PFSK-1 (cell line): ENCODE measurements around the gene HK1.

ENCODE experiments used
- FOXP2 ChIP-seq: optimal IDR thresholded peaks from 2 replicates; pipeline ENCODE3; 2011; ENCODE audit warnings: borderline replicate concordance, control low read depth, inconsistent platforms; ENCODE audit not compliant: insufficient read depth; ENCODE audit errors: extremely low read length, extremely low read depth
- POLR2AphosphoS5 ChIP-seq: IDR thresholded peaks from 2 replicates; pipeline ENCODE4 v1.6.1; 2012; ENCODE audit warnings: low read depth, mild to moderate bottlenecking, control low read depth, low read length, moderate library complexity
- SIN3A ChIP-seq: IDR thresholded peaks from 2 replicates; pipeline ENCODE4 v1.6.1; 2012; ENCODE audit warnings: mild to moderate bottlenecking, low read length, moderate library complexity, borderline replicate concordance; ENCODE audit not compliant: insufficient read depth
- TAF1 ChIP-seq: IDR thresholded peaks from 2 replicates; pipeline ENCODE4 v1.6.1; 2012; ENCODE audit warnings: low read length, control low read depth, borderline replicate concordance; ENCODE audit not compliant: insufficient read depth
- TF ChIP-seq, protein P1 (sequence below), 2 experiments: IDR thresholded peaks; 2 replicates each; pipeline versions ENCODE4 v1.6.1 to v1.8.0; 2011 to 2012; ENCODE audit warnings: low read depth in 2 of 2, low read length in 2 of 2, control low read depth in 1 of 2, inconsistent platforms in 1 of 2, mild to moderate bottlenecking in 1 of 2, moderate library complexity in 1 of 2; ENCODE audit not compliant: insufficient read depth in 1 of 2

Gene HK1

GRCh38 chr10:69316313-69317059 is 38.2 kb downstream of the HK1 start:
- TF ChIP-seq FOXP2 (no peak), SIN3A (no peak)
- TF ChIP-seq, protein P1, sequence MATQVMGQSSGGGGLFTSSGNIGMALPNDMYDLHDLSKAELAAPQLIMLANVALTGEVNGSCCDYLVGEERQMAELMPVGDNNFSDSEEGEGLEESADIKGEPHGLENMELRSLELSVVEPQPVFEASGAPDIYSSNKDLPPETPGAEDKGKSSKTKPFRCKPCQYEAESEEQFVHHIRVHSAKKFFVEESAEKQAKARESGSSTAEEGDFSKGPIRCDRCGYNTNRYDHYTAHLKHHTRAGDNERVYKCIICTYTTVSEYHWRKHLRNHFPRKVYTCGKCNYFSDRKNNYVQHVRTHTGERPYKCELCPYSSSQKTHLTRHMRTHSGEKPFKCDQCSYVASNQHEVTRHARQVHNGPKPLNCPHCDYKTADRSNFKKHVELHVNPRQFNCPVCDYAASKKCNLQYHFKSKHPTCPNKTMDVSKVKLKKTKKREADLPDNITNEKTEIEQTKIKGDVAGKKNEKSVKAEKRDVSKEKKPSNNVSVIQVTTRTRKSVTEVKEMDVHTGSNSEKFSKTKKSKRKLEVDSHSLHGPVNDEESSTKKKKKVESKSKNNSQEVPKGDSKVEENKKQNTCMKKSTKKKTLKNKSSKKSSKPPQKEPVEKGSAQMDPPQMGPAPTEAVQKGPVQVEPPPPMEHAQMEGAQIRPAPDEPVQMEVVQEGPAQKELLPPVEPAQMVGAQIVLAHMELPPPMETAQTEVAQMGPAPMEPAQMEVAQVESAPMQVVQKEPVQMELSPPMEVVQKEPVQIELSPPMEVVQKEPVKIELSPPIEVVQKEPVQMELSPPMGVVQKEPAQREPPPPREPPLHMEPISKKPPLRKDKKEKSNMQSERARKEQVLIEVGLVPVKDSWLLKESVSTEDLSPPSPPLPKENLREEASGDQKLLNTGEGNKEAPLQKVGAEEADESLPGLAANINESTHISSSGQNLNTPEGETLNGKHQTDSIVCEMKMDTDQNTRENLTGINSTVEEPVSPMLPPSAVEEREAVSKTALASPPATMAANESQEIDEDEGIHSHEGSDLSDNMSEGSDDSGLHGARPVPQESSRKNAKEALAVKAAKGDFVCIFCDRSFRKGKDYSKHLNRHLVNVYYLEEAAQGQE (IDR thresholded peaks at IDR 0.05; ENCODE audit: insufficient read depth in 1 of 2, low read depth in 2 of 2, low read length in 2 of 2) = no peak; a peak in 1 of 4 replicates

DNA sequence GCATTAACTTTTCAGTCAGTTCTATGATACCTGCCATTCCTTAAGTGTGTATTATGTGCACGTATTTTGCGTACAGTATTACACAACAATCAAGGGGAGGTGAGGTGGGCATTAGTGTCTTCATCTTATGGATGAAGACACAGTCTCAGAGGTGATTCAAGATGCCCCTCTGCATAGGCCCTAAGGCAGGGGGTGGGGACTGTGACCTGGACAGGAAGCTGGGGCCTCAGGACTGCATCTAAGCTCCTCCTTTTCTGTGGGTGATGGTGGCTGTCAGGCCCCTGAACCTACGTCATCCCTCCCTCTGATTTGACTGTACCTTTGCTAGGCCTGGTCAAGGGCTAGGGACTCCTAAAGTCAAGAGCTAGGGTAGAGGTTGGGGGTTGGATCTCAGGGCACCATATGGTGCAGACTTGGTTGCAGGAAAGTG is 38.9 kb downstream of the HK1 start:
- TF ChIP-seq FOXP2 (no peak), SIN3A (no peak), TAF1 (no peak), POLR2AphosphoS5 (no peak)
- TF ChIP-seq, protein P1 (IDR thresholded peaks at IDR 0.05; ENCODE audit: insufficient read depth in 1 of 2, low read depth in 2 of 2, low read length in 2 of 2) = no peak

GRCh38 chr10:69317626-69318105 is 39.4 kb downstream of the HK1 start:
- TF ChIP-seq FOXP2 = no peak
- no peak for TF ChIP-seq TAF1
- no peak for TF ChIP-seq SIN3A
- TF ChIP-seq, protein P1 (IDR thresholded peaks at IDR 0.05; ENCODE audit: insufficient read depth in 1 of 2, low read depth in 2 of 2, low read length in 2 of 2) = no peak
- TF ChIP-seq POLR2AphosphoS5 = no peak

GRCh38 chr10:69318106-69318866 is 40.0 kb downstream of the HK1 start:
- TF ChIP-seq FOXP2 = peak; percentile 83
- TF ChIP-seq, protein P1 (IDR thresholded peaks at IDR 0.05; ENCODE audit: insufficient read depth in 1 of 2, low read depth in 2 of 2, low read length in 2 of 2) = no peak
- TF ChIP-seq TAF1 = no peak
- TF ChIP-seq SIN3A = no peak
